K562 (cell line): ENCODE measurements around the gene HOXB6. TPM values are rescaled to one million over a fixed set of nuclear protein-coding genes. Genes with fewer than 3 reads are reported as not detected.
A peak's percentile ranks its signal among the peaks of the same experiment; 100 is the strongest.

Experiments
- BMI1 ChIP-seq: fragments of 150-350 bp; IDR thresholded peaks from 2 replicates; pipeline ENCODE4 v1.6.1; 2014; ENCODE audit warnings: low read length
- GABPB1 ChIP-seq: sonication (generic); formaldehyde crosslinking; IDR thresholded peaks from 2 replicates; pipeline ENCODE4 v1.8.0; 2022; ENCODE audit warnings: mild to moderate bottlenecking, missing genetic modification reagents
- MTF1 ChIP-seq: fragments of 250-450 bp; sonication (Bioruptor Pico); IDR thresholded peaks from 2 replicates; pipeline ENCODE4 v1.9.0; 2021; ENCODE audit warnings: moderate library complexity, mild to moderate bottlenecking, inconsistent platforms, borderline replicate concordance
- PCBP2 ChIP-seq: fragments of 200-400 bp; formaldehyde crosslinking; IDR thresholded peaks from 2 replicates; pipeline ENCODE4 v1.6.1; 2018; ENCODE audit warnings: low read length, low read depth, mild to moderate bottlenecking, moderate library complexity; ENCODE audit not compliant: poor library complexity, severe bottlenecking
- PHTF2 ChIP-seq: fragments of 250-450 bp; sonication (Bioruptor Pico); IDR thresholded peaks from 2 replicates; pipeline ENCODE4 v1.5.0; 2021; ENCODE audit warnings: mild to moderate bottlenecking
- PML ChIP-seq: IDR thresholded peaks from 2 replicates; pipeline ENCODE4 v1.6.1; 2012; ENCODE audit warnings: low read length, inconsistent platforms
- SAFB2 ChIP-seq: fragments of 200-400 bp; formaldehyde crosslinking; IDR thresholded peaks from 2 replicates; pipeline ENCODE4 v1.6.1; 2018; ENCODE audit warnings: borderline replicate concordance, low read length, low read depth, moderate library complexity; ENCODE audit not compliant: severe bottlenecking
- SMARCA4 ChIP-seq: fragments of 450-650 bp; IDR thresholded peaks from 2 replicates; pipeline ENCODE4 v1.6.1; 2016
- TAF7 ChIP-seq: fragments of 450-650 bp; IDR thresholded peaks from 2 replicates; pipeline ENCODE4 v1.6.1; 2016; ENCODE audit warnings: missing genetic modification characterization, missing compliant biosample characterization
- ZFX ChIP-seq: sonication (generic); formaldehyde crosslinking; IDR thresholded peaks from 2 replicates; pipeline ENCODE4 v1.8.0; 2022; ENCODE audit warnings: mild to moderate bottlenecking, missing genetic modification reagents, moderate library complexity
- ZKSCAN8 ChIP-seq: fragments of 200-800 bp; sonication (Bioruptor generic); IDR thresholded peaks from 2 replicates; pipeline ENCODE4 v1.6.1; 2016; ENCODE audit warnings: missing genetic modification characterization, missing compliant biosample characterization
- ZNF174 ChIP-seq: fragments of 250-450 bp; sonication (Bioruptor Pico); IDR thresholded peaks from 2 replicates; pipeline ENCODE4 v1.4.0; 2020; ENCODE audit warnings: mild to moderate bottlenecking
- ZNF41 ChIP-seq: fragments of 250-450 bp; sonication (Bioruptor Pico); conservative IDR thresholded peaks from 2 replicates; pipeline ENCODE4 v1.4.0; 2020; ENCODE audit warnings: mild to moderate bottlenecking
- ZNF699 ChIP-seq: fragments of 250-450 bp; sonication (Bioruptor Pico); IDR thresholded peaks from 2 replicates; pipeline ENCODE4 v1.8.0; 2021; ENCODE audit warnings: mild to moderate bottlenecking, moderate library complexity; ENCODE audit not compliant: insufficient replicate concordance
- ZNF75A ChIP-seq: fragments of 450-650 bp; formaldehyde crosslinking; IDR thresholded peaks from 2 replicates; pipeline ENCODE4 v1.4.0; 2020; ENCODE audit warnings: mild to moderate bottlenecking
- polyA plus RNA-seq, 8 experiments: library from polyadenylated mRNA; depleted of rRNA in 4 of 8; stranded (reverse) in 5 of 8; unstranded in 3 of 8; fragments of >200 nt; fragmentation: Nextera tagmentation in 2 of 8; fragmentation: Illumina TruSeq in 1 of 8; extraction: Ambion mirVana in 2 of 8; extraction: Trizol in 1 of 8; gene quantifications; 2 replicates each; pipeline versions ENCODE4 v1.2.1 to v1.2.3, GENCODE V29; 2011 to 2014; ENCODE audit warnings: inconsistent platforms in 1 of 8, missing spikeins in 1 of 8
- total RNA-seq, 7 experiments: library from RNA; depleted of rRNA in 6 of 7; stranded (reverse); fragments of >200 nt in 6 of 7; fragmentation: Illumina TruSeq in 2 of 7; extraction: Trizol in 2 of 7; gene quantifications; 2 replicates each; pipeline versions ENCODE4 v1.2.1 to v1.2.3, GENCODE V29; 2011 to 2021; ENCODE audit warnings: low replicate concordance in 1 of 7
- TF ChIP-seq, protein P1 (sequence below), 2 experiments: fragments of 450-650 bp in 1 of 2; sonication (generic) in 1 of 2; formaldehyde crosslinking; conservative IDR thresholded peaks; 2 replicates each; pipeline versions ENCODE4 v1.4.0 to v1.8.1; 2020 to 2022; ENCODE audit warnings: mild to moderate bottlenecking in 1 of 2, missing genetic modification reagents in 1 of 2
- TF ChIP-seq, protein P2 (sequence below): sonication (generic); formaldehyde crosslinking; IDR thresholded peaks from 2 replicates; pipeline ENCODE4 v1.8.1; 2023; ENCODE audit warnings: mild to moderate bottlenecking, missing genetic modification reagents, moderate library complexity
- TF ChIP-seq, protein P3 (sequence below): fragments of 450-650 bp; formaldehyde crosslinking; IDR thresholded peaks from 2 replicates; pipeline ENCODE4 v1.4.0; 2022; ENCODE audit warnings: missing genetic modification characterization
- TF ChIP-seq, protein P4 (sequence below): fragments of 450-650 bp; IDR thresholded peaks from 2 replicates; pipeline ENCODE4 v1.6.1; 2018; ENCODE audit not compliant: partially characterized antibody
- TF ChIP-seq, protein P5 (sequence below): fragments of 450-650 bp; IDR thresholded peaks from 2 replicates; pipeline ENCODE4 v1.6.1; 2016

HOXB6 gene
- total and polyA plus RNA-seq, 9 of the 15 experiments (the other 6 are each of a cell fraction or from before 2014, with no cell fraction given): 1.2 to 14.8 (median 4.9) TPM

DNA sequence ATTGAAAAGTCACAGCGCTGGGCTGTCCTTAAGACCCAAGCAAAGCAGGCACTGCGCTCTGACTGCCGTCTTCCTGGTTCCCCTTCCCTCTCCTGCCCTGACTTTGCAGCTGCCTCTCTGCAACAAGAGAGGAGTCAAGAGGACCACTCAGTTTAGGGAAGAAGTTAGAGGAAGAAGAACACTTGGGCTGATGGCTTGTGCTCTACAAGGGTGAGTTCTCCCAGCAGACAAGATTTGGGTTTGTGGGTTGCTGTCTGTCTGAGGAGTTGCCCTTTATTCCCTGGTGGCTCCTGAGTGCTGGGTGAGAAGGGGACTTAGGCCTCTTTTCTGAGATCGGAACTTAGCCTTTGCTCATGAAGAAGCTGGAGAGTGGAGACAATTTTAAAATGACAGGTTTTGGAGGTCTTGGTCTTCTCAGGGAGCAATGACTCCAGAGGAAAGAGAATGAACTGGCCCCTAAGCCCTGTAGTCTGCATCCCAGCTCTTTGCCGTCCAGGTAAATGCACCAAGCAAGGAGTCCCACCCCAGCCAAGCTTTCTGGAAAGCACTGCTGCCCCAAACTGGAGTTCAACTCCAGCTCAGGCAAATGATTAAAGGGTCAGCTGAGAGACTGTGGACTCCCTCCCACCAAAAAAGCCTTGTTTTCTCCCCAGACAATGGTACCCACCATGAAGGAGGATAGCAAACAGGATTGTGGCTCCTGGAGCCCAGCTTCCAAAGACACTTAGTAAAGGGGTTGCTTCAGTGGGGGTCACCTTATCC lies 24.0 kb upstream of the HOXB6 start (continued):
- TF ChIP-seq, protein P1, sequence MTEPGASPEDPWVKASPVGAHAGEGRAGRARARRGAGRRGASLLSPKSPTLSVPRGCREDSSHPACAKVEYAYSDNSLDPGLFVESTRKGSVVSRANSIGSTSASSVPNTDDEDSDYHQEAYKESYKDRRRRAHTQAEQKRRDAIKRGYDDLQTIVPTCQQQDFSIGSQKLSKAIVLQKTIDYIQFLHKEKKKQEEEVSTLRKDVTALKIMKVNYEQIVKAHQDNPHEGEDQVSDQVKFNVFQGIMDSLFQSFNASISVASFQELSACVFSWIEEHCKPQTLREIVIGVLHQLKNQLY (CRISPR knock-in tag; conservative IDR thresholded peaks at IDR 0.05): no peak
- TF ChIP-seq PHTF2: no peak
- TF ChIP-seq, protein P2, sequence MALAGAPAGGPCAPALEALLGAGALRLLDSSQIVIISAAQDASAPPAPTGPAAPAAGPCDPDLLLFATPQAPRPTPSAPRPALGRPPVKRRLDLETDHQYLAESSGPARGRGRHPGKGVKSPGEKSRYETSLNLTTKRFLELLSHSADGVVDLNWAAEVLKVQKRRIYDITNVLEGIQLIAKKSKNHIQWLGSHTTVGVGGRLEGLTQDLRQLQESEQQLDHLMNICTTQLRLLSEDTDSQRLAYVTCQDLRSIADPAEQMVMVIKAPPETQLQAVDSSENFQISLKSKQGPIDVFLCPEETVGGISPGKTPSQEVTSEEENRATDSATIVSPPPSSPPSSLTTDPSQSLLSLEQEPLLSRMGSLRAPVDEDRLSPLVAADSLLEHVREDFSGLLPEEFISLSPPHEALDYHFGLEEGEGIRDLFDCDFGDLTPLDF (CRISPR knock-in tag): no peak
- no peak for TF ChIP-seq SAFB2
- no peak for TF ChIP-seq GABPB1 (CRISPR knock-in tag)
- TF ChIP-seq PCBP2: no peak
- no peak for TF ChIP-seq MTF1 (CRISPR knock-in tag)
- TF ChIP-seq SMARCA4: no peak
- TF ChIP-seq, protein P3, sequence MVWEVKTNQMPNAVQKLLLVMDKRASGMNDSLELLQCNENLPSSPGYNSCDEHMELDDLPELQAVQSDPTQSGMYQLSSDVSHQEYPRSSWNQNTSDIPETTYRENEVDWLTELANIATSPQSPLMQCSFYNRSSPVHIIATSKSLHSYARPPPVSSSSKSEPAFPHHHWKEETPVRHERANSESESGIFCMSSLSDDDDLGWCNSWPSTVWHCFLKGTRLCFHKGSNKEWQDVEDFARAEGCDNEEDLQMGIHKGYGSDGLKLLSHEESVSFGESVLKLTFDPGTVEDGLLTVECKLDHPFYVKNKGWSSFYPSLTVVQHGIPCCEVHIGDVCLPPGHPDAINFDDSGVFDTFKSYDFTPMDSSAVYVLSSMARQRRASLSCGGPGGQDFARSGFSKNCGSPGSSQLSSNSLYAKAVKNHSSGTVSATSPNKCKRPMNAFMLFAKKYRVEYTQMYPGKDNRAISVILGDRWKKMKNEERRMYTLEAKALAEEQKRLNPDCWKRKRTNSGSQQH (CRISPR knock-in tag): no peak
- TF ChIP-seq, protein P4, sequence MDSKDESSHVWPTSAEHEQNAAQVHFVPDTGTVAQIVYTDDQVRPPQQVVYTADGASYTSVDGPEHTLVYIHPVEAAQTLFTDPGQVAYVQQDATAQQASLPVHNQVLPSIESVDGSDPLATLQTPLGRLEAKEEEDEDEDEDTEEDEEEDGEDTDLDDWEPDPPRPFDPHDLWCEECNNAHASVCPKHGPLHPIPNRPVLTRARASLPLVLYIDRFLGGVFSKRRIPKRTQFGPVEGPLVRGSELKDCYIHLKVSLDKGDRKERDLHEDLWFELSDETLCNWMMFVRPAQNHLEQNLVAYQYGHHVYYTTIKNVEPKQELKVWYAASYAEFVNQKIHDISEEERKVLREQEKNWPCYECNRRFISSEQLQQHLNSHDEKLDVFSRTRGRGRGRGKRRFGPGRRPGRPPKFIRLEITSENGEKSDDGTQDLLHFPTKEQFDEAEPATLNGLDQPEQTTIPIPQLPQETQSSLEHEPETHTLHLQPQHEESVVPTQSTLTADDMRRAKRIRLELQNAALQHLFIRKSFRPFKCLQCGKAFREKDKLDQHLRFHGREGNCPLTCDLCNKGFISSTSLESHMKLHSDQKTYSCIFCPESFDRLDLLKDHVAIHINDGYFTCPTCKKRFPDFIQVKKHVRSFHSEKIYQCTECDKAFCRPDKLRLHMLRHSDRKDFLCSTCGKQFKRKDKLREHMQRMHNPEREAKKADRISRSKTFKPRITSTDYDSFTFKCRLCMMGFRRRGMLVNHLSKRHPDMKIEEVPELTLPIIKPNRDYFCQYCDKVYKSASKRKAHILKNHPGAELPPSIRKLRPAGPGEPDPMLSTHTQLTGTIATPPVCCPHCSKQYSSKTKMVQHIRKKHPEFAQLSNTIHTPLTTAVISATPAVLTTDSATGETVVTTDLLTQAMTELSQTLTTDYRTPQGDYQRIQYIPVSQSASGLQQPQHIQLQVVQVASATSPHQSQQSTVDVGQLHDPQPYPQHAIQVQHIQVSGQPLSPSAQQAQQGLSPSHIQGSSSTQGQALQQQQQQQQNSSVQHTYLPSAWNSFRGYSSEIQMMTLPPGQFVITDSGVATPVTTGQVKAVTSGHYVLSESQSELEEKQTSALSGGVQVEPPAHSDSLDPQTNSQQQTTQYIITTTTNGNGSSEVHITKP: no peak
- TF ChIP-seq ZKSCAN8 (CRISPR knock-in tag): no peak
- no peak for TF ChIP-seq ZNF75A (CRISPR knock-in tag)
- no peak for TF ChIP-seq BMI1
- no peak for TF ChIP-seq ZNF41 (CRISPR knock-in tag)
- TF ChIP-seq, protein P5, sequence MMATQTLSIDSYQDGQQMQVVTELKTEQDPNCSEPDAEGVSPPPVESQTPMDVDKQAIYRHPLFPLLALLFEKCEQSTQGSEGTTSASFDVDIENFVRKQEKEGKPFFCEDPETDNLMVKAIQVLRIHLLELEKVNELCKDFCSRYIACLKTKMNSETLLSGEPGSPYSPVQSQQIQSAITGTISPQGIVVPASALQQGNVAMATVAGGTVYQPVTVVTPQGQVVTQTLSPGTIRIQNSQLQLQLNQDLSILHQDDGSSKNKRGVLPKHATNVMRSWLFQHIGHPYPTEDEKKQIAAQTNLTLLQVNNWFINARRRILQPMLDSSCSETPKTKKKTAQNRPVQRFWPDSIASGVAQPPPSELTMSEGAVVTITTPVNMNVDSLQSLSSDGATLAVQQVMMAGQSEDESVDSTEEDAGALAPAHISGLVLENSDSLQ: no peak
- TF ChIP-seq TAF7 (tag): no peak
- TF ChIP-seq ZNF174: no peak
- TF ChIP-seq PML: no peak
- peak; percentile 54 for TF ChIP-seq ZFX (CRISPR knock-in tag)
- no peak for TF ChIP-seq ZNF699 (CRISPR knock-in tag)
